ENCODE results near the gene ZBTB12. TPM values are rescaled to one million over a fixed set of nuclear protein-coding genes. Genes with fewer than 3 reads are reported as not detected.

Gene ZBTB12
- total RNA-seq, 1 donor = 3.6 TPM

DNA sequence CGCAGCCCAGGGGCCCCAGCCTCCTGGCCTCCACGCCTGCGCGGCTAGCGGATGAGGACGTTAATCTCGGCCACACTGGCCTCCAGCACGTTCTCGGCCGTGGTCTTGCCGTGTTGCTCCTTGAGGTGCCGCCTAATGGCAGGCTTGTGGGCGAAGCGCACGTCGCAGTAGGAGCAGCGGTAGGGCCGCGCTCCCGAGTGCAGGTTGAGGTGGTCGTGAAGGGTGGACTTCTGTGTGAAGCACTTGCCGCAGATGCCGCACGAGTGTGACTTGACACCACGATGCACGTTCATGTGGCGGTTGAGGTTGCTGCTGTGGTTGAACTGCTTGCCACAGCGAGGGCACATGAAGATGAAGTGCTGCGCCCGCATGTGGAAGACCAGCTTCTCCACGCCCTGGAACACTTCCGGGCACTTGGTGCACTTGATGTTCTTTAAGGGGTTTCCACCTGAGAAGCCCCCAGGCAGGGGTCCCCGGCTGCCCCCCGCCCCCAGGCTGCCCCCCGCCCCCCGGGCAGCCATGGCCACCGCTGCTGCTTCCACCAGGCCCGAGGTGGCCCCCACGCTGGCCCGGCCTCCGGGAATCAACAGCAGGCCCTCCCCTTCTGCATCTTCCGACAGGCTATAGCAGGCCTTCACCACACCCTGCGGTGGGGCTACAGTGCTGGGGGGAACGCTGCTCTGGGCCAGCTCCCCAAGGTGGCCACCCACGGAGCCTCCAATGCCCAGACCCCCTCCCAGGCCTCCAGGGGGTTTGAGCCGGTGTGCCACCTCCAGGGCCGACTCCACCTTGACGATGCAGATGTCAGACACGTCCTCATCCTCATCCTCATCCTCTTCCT lies 1.8 kb downstream of the ZBTB12 start:
- no peak overlapping the region for H2AFZ ChIP-seq (ENCODE audit: low read length)
- H3K4me1 ChIP-seq (ENCODE audit: insufficient read depth, low read length) = peaks cover 20% of the 10 kb centered on the region
- TF ChIP-seq, protein P1, sequence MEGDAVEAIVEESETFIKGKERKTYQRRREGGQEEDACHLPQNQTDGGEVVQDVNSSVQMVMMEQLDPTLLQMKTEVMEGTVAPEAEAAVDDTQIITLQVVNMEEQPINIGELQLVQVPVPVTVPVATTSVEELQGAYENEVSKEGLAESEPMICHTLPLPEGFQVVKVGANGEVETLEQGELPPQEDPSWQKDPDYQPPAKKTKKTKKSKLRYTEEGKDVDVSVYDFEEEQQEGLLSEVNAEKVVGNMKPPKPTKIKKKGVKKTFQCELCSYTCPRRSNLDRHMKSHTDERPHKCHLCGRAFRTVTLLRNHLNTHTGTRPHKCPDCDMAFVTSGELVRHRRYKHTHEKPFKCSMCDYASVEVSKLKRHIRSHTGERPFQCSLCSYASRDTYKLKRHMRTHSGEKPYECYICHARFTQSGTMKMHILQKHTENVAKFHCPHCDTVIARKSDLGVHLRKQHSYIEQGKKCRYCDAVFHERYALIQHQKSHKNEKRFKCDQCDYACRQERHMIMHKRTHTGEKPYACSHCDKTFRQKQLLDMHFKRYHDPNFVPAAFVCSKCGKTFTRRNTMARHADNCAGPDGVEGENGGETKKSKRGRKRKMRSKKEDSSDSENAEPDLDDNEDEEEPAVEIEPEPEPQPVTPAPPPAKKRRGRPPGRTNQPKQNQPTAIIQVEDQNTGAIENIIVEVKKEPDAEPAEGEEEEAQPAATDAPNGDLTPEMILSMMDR (IDR thresholded peaks at IDR 0.05; ENCODE audit: extremely low read depth, low read depth, low read length) = no peak
- H3K4me2 ChIP-seq (ENCODE audit: insufficient read depth, low read length) = no peak overlapping the region
- H3K4me3 ChIP-seq (ENCODE audit: insufficient read depth, low read length) = no peak overlapping the region
- no peaks in the 10 kb centered on the region for H3K27me3 ChIP-seq (ENCODE audit: insufficient read depth, low read length)
- H3K79me2 ChIP-seq (ENCODE audit: insufficient read depth, low read length) = peaks cover 13% of the 10 kb centered on the region
- no peaks in the 10 kb centered on the region for H4K20me1 ChIP-seq (ENCODE audit: insufficient read depth, low read length)
- H3K9me3 ChIP-seq (ENCODE audit: low read depth, low read length) = no peaks in the 10 kb centered on the region
- peaks cover under 1% of the 10 kb centered on the region for H3K36me3 ChIP-seq (ENCODE audit: insufficient read depth, low read length)
- DNase-seq (ENCODE audit: insufficient read length, low spot score, missing footprints) = no peak
- H3K27ac ChIP-seq (ENCODE audit: low read depth, low read length) = no peak overlapping the region

- TF ChIP-seq, protein P1 (IDR thresholded peaks at IDR 0.05; ENCODE audit: extremely low read depth, low read depth, low read length) = no peak
- Histone ChIP-seq H3K27me3 (ENCODE audit: insufficient read depth, low read length) (no peaks in the 10 kb centered on the region), H2AFZ (ENCODE audit: low read length) (no peak overlapping the region), H3K9me3 (ENCODE audit: low read depth, low read length) (no peaks in the 10 kb centered on the region), H3K4me3 (ENCODE audit: insufficient read depth, low read length) (no peak overlapping the region), H4K20me1 (ENCODE audit: insufficient read depth, low read length) (no peaks in the 10 kb centered on the region), H3K79me2 (ENCODE audit: insufficient read depth, low read length) (peaks cover 13% of the 10 kb centered on the region), H3K4me2 (ENCODE audit: insufficient read depth, low read length) (peak overlapping the region; percentile 90), H3K36me3 (ENCODE audit: insufficient read depth, low read length) (peaks cover 8% of the 10 kb centered on the region), H3K27ac (ENCODE audit: low read depth, low read length) (no peak overlapping the region), H3K4me1 (ENCODE audit: insufficient read depth, low read length) (peaks cover 20% of the 10 kb centered on the region)
- DNase-seq (ENCODE audit: insufficient read length, low spot score, missing footprints) = no peak
These were observed 2.7 kb downstream of the ZBTB12 start for GRCh38 chr6:31899215-31899614.

GRCh38 chr6:31898383-31899011 lies 3.4 kb downstream of the ZBTB12 start:
- TF ChIP-seq, protein P1 (IDR thresholded peaks at IDR 0.05; ENCODE audit: extremely low read depth, low read depth, low read length) = no peak
- DNase-seq (ENCODE audit: insufficient read length, low spot score, missing footprints) = peak; percentile 66
- Histone ChIP-seq H4K20me1 (ENCODE audit: insufficient read depth, low read length) (no peaks in the 10 kb centered on the region), H3K4me1 (ENCODE audit: insufficient read depth, low read length) (peaks cover 20% of the 10 kb centered on the region), H3K36me3 (ENCODE audit: insufficient read depth, low read length) (peaks cover 14% of the 10 kb centered on the region), H3K4me3 (ENCODE audit: insufficient read depth, low read length) (peak overlapping the region; percentile 87), H3K9me3 (ENCODE audit: low read depth, low read length) (no peaks in the 10 kb centered on the region), H3K4me2 (ENCODE audit: insufficient read depth, low read length) (peak overlapping the region; percentile 90), H3K27ac (ENCODE audit: low read depth, low read length) (no peak overlapping the region), H3K79me2 (ENCODE audit: insufficient read depth, low read length) (peaks cover 13% of the 10 kb centered on the region), H3K27me3 (ENCODE audit: insufficient read depth, low read length) (no peaks in the 10 kb centered on the region), H2AFZ (ENCODE audit: low read length) (peak overlapping the region; percentile 94)

Data from osteoblast (primary cell).